ENCODE measurements around the gene LRRC23. TPM values are rescaled to one million over a fixed set of nuclear protein-coding genes. Genes with fewer than 3 reads are reported as not detected.
A peak's percentile ranks its signal among the peaks of the same experiment; 100 is the strongest.
"Not testable (repeated sequence)": the region's sequence is repeated elsewhere in the genome, so short reads cannot be mapped to it uniquely, and the experiment has no call there.

The LRRC23 gene
- total RNA-seq, 1 experiment from 2014 or later, result 5.1 TPM

DNA sequence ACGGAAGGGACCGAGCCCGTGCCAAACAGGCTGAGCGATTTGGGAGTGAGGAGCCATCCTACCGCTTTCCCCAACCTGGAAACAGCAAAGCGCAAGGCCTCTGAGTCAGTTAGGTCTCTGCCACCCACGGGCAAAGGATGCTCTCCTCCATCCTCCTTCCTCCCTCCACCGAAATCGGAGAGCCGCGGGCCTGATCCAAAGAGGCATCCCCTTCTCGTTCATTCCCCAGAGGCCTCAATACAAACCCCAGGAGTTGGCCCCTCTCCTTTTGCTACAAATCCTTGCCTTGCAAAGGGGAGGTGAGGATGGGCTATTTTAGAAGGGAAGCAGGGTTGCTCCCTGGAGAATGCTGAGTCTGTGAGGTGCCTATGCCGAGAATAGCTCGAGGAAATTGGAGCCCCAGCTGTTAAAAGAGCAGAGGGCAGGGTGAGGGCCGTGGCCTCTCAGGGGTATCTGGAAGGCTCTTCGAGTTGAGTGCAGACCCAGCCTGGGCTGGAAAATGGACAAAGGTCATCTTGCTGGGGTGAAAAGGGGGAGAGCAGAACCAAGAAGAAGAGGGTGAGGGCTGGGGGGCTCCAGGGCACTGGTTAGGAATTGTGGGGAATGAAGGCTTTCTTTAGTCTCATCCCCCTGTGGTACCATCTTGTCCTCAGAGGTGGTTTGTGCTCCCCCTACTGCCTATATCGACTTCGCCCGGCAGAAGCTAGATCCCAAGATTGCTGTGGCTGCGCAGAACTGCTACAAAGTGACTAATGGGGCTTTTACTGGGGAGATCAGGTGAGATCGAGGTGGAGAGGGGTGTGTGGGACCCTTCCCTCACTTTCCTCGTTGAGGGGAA, 36.2 kb upstream of the LRRC23 start:
- peaks cover 23% of the 10 kb centered on the region for H4K20me1 ChIP-seq (ENCODE audit: low read length)
- ATAC-seq, result no peak
- no peaks in the 10 kb centered on the region for H3K9me3 ChIP-seq (ENCODE audit: low read length)
- H3K4me3 ChIP-seq (ENCODE audit: low read length), result peak overlapping the region; percentile 97
- no peak overlapping the region for H3K27ac ChIP-seq (ENCODE audit: low read length)
- BruUV-seq (replicated peaks), result TSS peak; percentile 33
- POLR2A ChIA-PET (ENCODE audit: unreplicated experiment), result no interaction called here
- DNase-seq, result no peak
- H2AFZ ChIP-seq (ENCODE audit: low read length), result no peak overlapping the region
- no peaks in the 10 kb centered on the region for H3K9me2 ChIP-seq (replicated peaks; ENCODE audit: low read length)
- H3K27me3 ChIP-seq (ENCODE audit: low read length), result no peaks in the 10 kb centered on the region
- H3K9ac ChIP-seq (ENCODE audit: low read length), result peak overlapping the region; percentile 97
- peaks cover 28% of the 10 kb centered on the region for H3K79me2 ChIP-seq (ENCODE audit: low read length)
- peaks cover 25% of the 10 kb centered on the region for H3K36me3 ChIP-seq (ENCODE audit: low read depth, low read length)
- intact Hi-C loops (cut with micrococcal nuclease), result loop anchor here (5.0 kb wide), 1 partner anchor 59 kb away; the partner anchor contains the start of gene ATN1
- peaks cover 38% of the 10 kb centered on the region for H3K4me1 ChIP-seq (ENCODE audit: insufficient read depth, low read length)
- no peak for TF ChIP-seq EZH2phosphoT487 (IDR thresholded peaks at IDR 0.05; ENCODE audit: borderline replicate concordance, low read length)
- TF ChIP-seq, protein P1, sequence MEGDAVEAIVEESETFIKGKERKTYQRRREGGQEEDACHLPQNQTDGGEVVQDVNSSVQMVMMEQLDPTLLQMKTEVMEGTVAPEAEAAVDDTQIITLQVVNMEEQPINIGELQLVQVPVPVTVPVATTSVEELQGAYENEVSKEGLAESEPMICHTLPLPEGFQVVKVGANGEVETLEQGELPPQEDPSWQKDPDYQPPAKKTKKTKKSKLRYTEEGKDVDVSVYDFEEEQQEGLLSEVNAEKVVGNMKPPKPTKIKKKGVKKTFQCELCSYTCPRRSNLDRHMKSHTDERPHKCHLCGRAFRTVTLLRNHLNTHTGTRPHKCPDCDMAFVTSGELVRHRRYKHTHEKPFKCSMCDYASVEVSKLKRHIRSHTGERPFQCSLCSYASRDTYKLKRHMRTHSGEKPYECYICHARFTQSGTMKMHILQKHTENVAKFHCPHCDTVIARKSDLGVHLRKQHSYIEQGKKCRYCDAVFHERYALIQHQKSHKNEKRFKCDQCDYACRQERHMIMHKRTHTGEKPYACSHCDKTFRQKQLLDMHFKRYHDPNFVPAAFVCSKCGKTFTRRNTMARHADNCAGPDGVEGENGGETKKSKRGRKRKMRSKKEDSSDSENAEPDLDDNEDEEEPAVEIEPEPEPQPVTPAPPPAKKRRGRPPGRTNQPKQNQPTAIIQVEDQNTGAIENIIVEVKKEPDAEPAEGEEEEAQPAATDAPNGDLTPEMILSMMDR (conservative IDR thresholded peaks at IDR 0.05; ENCODE audit: low read depth, low read length), result peak; percentile 20; the same call in 1 of the 2 replicates
- peaks cover 3% of the 10 kb centered on the region for H3F3A ChIP-seq (ENCODE audit: low read length, unreplicated experiment)
- CTCF ChIA-PET, result interaction anchor here (1.3 kb wide), 1 partner anchor 16 kb away, joined by 4 read pairs; the partner anchor contains the start of gene USP5
- peak overlapping the region; percentile 98 for H3K4me2 ChIP-seq (ENCODE audit: low read length)

DNA sequence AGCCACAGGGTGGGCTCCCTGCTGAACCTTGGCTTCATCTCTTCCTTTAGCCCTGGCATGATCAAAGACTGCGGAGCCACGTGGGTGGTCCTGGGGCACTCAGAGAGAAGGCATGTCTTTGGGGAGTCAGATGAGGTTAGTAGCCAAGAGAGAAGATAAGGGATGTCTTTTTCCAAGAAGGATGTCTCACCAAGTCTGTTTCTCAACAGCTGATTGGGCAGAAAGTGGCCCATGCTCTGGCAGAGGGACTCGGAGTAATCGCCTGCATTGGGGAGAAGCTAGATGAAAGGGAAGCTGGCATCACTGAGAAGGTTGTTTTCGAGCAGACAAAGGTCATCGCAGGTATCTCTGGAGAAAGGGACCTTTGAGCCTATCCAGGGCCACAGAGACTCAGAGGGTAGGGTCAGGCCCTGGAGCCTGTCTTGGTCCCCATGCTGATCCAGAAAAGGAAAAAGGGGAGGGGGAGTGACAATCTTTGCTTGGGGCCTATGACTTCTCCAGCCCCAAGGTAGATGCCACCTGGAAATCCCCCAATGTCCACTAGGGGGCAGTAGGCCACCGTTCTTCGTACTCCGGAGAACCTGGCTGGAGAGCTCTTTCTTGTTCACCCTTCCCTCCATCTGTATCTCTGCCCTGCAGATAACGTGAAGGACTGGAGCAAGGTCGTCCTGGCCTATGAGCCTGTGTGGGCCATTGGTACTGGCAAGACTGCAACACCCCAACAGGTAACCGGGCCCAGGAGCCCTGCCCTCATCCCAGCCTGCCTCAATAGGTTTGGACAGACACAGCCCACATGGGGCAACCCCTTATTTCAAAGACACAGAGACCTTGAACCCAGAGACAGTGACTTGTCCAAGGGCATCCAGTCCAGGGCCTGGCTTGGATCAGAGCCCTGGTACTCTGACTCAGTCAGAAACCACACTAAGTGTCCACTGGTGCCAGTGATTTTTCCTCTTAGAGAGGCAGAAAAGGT, 35.3 kb upstream of the LRRC23 start:
- Histone ChIP-seq H3F3A (ENCODE audit: low read length, unreplicated experiment) (peaks cover 3% of the 10 kb centered on the region), H3K36me3 (ENCODE audit: low read depth, low read length) (peaks cover 23% of the 10 kb centered on the region), H4K20me1 (ENCODE audit: low read length) (peaks cover 23% of the 10 kb centered on the region), H3K9ac (ENCODE audit: low read length) (peak overlapping the region; percentile 97; the same call in 1 of the 2 replicates), H3K9me2 (replicated peaks; ENCODE audit: low read length) (no peaks in the 10 kb centered on the region), H3K4me1 (ENCODE audit: insufficient read depth, low read length) (peaks cover 38% of the 10 kb centered on the region), H3K4me3 (ENCODE audit: low read length) (peak overlapping the region; percentile 97), H3K4me2 (ENCODE audit: low read length) (peak overlapping the region; percentile 98), H3K79me2 (ENCODE audit: low read length) (peaks cover 28% of the 10 kb centered on the region), H2AFZ (ENCODE audit: low read length) (no peak overlapping the region), H3K9me3 (ENCODE audit: low read length) (no peaks in the 10 kb centered on the region), H3K27me3 (ENCODE audit: low read length) (no peaks in the 10 kb centered on the region), H3K27ac (ENCODE audit: low read length) (no peak overlapping the region)
- ChIA-PET POLR2A (ENCODE audit: unreplicated experiment) (interaction anchor here (0.6 kb wide), 1 partner anchor 56 kb away, joined by 3 read pairs; no protein-coding TSS in a partner anchor), CTCF (interaction anchor here (0.5 to 1.5 kb wide), 7 partner anchors 17 to 96 kb away, joined by 3 to 16 read pairs (median 4); partner anchors contain the start of genes C12orf57, CDCA3, RNU7-1 and USP5)
- DNase-seq (peak; percentile 83), ATAC-seq (no peak; the same call in 1 of the 2 replicates)
- BruUV-seq (replicated peaks), result no TSS peak
- intact Hi-C loops (cut with micrococcal nuclease), result loop anchor here (5.0 kb wide), 1 partner anchor 58 kb away; the partner anchor contains the start of gene ATN1
- TF ChIP-seq, protein P1 (conservative IDR thresholded peaks at IDR 0.05; ENCODE audit: low read depth, low read length), result peak; percentile 77
- TF ChIP-seq EZH2 (IDR thresholded peaks at IDR 0.05; ENCODE audit: low read length, unreplicated experiment), result no peak
- TF ChIP-seq EZH2phosphoT487 (IDR thresholded peaks at IDR 0.05; ENCODE audit: borderline replicate concordance, low read length), result no peak

DNA sequence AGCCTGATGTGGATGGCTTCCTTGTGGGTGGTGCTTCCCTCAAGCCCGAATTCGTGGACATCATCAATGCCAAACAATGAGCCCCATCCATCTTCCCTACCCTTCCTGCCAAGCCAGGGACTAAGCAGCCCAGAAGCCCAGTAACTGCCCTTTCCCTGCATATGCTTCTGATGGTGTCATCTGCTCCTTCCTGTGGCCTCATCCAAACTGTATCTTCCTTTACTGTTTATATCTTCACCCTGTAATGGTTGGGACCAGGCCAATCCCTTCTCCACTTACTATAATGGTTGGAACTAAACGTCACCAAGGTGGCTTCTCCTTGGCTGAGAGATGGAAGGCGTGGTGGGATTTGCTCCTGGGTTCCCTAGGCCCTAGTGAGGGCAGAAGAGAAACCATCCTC, 34.3 kb upstream of the LRRC23 start:
- BruUV-seq (replicated peaks); DNase-seq; H3K27ac ChIP-seq (ENCODE audit: low read length); intact Hi-C loops (cut with micrococcal nuclease); ATAC-seq; H3K27me3 ChIP-seq (ENCODE audit: low read length); H3K9me3 ChIP-seq (ENCODE audit: low read length); H3F3A ChIP-seq (ENCODE audit: low read length, unreplicated experiment); H3K4me3 ChIP-seq (ENCODE audit: low read length); H3K9ac ChIP-seq (ENCODE audit: low read length); H2AFZ ChIP-seq (ENCODE audit: low read length); H3K9me2 ChIP-seq (replicated peaks; ENCODE audit: low read length); H3K4me2 ChIP-seq (ENCODE audit: low read length): not testable (repeated sequence)
- peaks cover 38% of the 10 kb centered on the region for H3K4me1 ChIP-seq (ENCODE audit: insufficient read depth, low read length)
- H4K20me1 ChIP-seq (ENCODE audit: low read length), result peaks cover 23% of the 10 kb centered on the region
- peaks cover 33% of the 10 kb centered on the region for H3K79me2 ChIP-seq (ENCODE audit: low read length)
- peaks cover 23% of the 10 kb centered on the region for H3K36me3 ChIP-seq (ENCODE audit: low read depth, low read length)
- POLR2A ChIA-PET (ENCODE audit: unreplicated experiment), result interaction anchor here (0.7 kb wide), 1 partner anchor 18 kb away, joined by 9 read pairs; no protein-coding TSS in a partner anchor
- CTCF ChIA-PET, result interaction anchor here (1.5 kb wide), 1 partner anchor 21 kb away, joined by 16 read pairs; no protein-coding TSS in a partner anchor

Measured in PC-3 (cell line).